Cardiac muscle cell (in vitro differentiated cells and primary cell): ENCODE measurements around the gene HCFC1. TPM values are rescaled to one million over a fixed set of nuclear protein-coding genes. Genes with fewer than 3 reads are reported as not detected.

Experiments
- DNase-seq, 2 donors: peaks; one replicate each; pipeline versions ENCODE4 v3.0.0 to v3.0.0-alpha.2; 2010 to 2017; ENCODE audit warnings: low read depth in 1 of 2, low spot score in 1 of 2
- H3K27ac ChIP-seq: fragments of 200-600 bp; sonication (generic); 2 replicates; pipeline ENCODE4 v1.5.1; 2016
- H3K27me3 ChIP-seq: fragments of 200-600 bp; sonication (generic); 2 replicates; pipeline ENCODE4 v1.6.0; 2016; ENCODE audit warnings: control low read depth
- H3K36me3 ChIP-seq: fragments of 200-600 bp; sonication (generic); 2 replicates; pipeline ENCODE4 v1.5.1; 2016; ENCODE audit warnings: control low read depth
- H3K4me1 ChIP-seq: fragments of 200-600 bp; sonication (generic); 2 replicates; pipeline ENCODE4 v1.8.1; 2017; ENCODE audit warnings: low read depth, mild to moderate bottlenecking, mixed run types
- H3K4me3 ChIP-seq: fragments of 200-600 bp; sonication (generic); 2 replicates; pipeline ENCODE4 v1.5.1; 2016; ENCODE audit warnings: mild to moderate bottlenecking
- H3K9me3 ChIP-seq: fragments of 200-600 bp; sonication (generic); 2 replicates; pipeline ENCODE4 v1.5.1; 2017; ENCODE audit warnings: low read depth, mild to moderate bottlenecking, control low read depth
- polyA plus RNA-seq: library from polyadenylated mRNA; unstranded; fragments of >200 nt; fragmentation: Nextera tagmentation; extraction: Ambion mirVana; gene quantifications from 2 replicates; pipeline ENCODE4 v1.2.1, GENCODE V29; 2016
- total RNA-seq: library from RNA; depleted of rRNA; stranded (reverse); fragments of >200 nt; gene quantifications from 2 replicates; pipeline ENCODE4 v1.2.3, GENCODE V29; 2016
- TF ChIP-seq, protein P1 (sequence below): IDR thresholded peaks from 2 replicates; pipeline ENCODE4 v1.5.1; 2012; ENCODE audit warnings: low read depth, mild to moderate bottlenecking, low read length

The HCFC1 gene
- total and polyA plus RNA-seq, 2 experiments from 2014 or later, result 21.5 to 85.6 TPM

DNA sequence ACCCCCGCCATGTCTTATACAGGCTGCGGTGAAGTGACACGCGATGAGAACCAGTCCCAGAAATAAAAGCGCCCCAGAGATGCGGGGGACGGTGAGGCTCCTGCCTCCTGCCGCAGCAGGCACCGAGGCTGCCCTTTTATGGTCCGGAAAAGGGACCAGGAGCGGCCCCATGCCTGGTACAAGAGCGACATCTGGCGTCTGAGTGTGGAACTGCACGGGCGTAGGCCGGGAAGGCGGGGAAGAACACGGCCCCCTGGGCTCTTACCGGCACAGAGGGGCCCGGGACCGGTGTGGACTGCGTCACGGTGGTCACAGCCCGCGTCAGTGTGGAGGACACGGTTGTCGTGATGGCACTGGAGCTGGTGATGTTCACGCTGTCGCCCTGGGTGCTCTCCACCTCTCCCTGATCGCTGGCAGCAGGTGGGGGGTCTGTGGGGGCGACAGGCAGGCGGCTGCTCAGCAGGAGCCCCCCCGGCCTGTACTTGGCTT, 18.2 kb downstream of the HCFC1 start:
- Histone ChIP-seq H3K36me3 (peaks cover 3% of the 10 kb centered on the region), H3K9me3 (no peaks in the 10 kb centered on the region), H3K27me3 (no peaks in the 10 kb centered on the region)

DNA sequence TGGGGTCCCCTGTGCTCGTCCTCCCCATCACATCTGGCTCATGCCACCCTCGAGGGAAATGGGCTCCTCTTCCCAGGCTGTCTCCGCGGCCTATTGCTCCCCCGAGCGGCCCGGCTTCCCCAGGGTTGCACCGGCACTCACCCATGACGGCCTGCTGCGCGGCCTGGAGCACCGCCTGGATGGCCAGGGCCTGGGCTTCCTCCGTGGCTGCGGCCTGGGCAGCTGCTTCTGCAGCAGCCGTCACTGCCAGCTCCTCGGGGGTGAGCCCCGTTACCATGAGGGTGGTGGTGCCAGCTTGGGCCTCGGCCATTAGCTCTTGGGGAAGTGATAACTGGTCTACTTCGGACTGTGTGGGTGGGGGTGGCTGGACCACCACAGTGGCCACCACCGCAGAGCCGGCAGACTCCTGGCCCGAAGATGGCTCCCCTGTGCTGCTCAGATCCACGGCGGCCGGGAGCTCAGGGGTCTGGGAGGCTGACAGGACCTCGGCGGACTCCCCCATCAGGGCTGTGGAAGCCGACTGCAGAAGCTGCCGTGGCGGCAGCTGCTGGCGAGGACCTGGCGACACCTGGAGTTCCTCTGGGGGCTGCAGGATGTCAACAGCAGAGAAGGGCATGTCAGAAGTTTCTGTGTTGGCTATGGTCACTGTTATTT, 19.1 kb downstream of the HCFC1 start:
- TF ChIP-seq, protein P1, sequence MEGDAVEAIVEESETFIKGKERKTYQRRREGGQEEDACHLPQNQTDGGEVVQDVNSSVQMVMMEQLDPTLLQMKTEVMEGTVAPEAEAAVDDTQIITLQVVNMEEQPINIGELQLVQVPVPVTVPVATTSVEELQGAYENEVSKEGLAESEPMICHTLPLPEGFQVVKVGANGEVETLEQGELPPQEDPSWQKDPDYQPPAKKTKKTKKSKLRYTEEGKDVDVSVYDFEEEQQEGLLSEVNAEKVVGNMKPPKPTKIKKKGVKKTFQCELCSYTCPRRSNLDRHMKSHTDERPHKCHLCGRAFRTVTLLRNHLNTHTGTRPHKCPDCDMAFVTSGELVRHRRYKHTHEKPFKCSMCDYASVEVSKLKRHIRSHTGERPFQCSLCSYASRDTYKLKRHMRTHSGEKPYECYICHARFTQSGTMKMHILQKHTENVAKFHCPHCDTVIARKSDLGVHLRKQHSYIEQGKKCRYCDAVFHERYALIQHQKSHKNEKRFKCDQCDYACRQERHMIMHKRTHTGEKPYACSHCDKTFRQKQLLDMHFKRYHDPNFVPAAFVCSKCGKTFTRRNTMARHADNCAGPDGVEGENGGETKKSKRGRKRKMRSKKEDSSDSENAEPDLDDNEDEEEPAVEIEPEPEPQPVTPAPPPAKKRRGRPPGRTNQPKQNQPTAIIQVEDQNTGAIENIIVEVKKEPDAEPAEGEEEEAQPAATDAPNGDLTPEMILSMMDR, result no peak
- peaks cover 3% of the 10 kb centered on the region for H3K36me3 ChIP-seq
- no peaks in the 10 kb centered on the region for H3K4me1 ChIP-seq
- no peaks in the 10 kb centered on the region for H3K9me3 ChIP-seq
- H3K4me3 ChIP-seq, result no peak overlapping the region
- peak overlapping the region; percentile 78 for H3K27ac ChIP-seq
- DNase-seq, result no peak
- H3K27me3 ChIP-seq, result no peaks in the 10 kb centered on the region

More for the DNA sequence above, 18.2 kb downstream of the HCFC1 start:
- TF ChIP-seq, protein P1, result peak; percentile 81
- peak; percentile 65 to 69 for DNase-seq
- Histone ChIP-seq H3K4me1 (no peaks in the 10 kb centered on the region), H3K27ac (peak overlapping the region; percentile 78), H3K4me3 (no peak overlapping the region)

DNA sequence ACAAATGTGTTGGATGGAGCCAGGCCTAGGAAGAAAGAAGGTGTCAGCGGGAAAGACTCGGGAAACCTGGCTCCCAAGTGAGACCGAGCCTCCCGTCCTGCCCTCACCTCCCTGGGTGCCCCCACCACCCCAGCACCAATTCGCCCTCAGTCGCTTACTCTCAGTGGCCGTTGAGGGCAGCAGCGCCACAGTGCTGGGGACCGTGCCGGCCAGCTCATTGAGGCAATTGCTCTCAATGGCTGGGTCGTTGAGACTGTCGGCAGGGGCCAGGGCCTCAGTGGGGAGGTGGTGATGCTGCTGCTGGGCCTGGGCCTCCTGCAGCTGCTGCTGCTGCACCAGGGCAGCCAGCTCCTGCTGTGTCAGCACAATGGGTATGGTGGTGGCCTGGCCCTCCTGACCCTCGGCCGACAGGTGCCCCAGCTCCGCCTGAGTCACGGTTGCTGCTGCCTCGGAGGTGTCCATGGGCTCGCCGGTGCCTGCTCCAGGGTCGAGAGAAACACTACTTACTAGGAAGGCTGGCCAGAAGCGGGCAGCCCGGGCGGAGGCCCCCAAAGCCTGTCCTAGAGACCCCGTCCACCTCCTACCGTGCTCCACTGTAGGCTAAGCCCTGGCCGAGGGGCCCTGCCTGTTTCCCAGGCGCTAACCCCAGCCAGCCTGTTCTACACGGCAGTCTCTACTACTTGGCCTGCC, 19.8 kb downstream of the HCFC1 start:
- DNase-seq, result no peak
- Histone ChIP-seq H3K27ac (no peak overlapping the region), H3K4me3 (no peak overlapping the region), H3K36me3 (peaks cover 3% of the 10 kb centered on the region), H3K9me3 (no peaks in the 10 kb centered on the region), H3K4me1 (no peaks in the 10 kb centered on the region), H3K27me3 (no peaks in the 10 kb centered on the region)
- TF ChIP-seq, protein P1, result no peak

DNA sequence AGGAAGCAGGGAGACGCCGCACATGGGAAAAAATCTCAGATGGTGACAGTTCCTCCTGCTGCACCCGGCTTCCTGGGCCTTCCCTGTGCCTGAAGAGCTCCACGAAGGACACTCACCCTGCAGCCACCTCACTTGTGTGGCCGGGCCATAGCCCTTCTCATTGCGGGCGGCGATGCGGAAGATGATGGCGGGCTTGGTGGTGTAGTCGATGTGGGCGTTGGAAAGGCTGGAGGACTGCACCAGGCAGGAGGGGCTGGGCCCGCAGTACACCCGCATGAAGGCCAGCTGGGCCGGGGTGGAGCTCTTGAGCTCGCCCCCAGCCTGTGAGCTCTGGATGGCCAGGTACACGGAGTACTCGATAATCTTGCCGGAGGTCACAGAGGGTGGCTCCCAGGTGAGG, 21.5 kb downstream of the HCFC1 start:
- DNase-seq, result no peak
- H3K27ac ChIP-seq, result no peak overlapping the region
- no peaks in the 10 kb centered on the region for H3K9me3 ChIP-seq
- no peaks in the 10 kb centered on the region for H3K27me3 ChIP-seq
- H3K4me3 ChIP-seq, result no peak overlapping the region
- TF ChIP-seq, protein P1, result no peak
- H3K36me3 ChIP-seq, result peaks cover 3% of the 10 kb centered on the region
- H3K4me1 ChIP-seq, result no peaks in the 10 kb centered on the region

DNA sequence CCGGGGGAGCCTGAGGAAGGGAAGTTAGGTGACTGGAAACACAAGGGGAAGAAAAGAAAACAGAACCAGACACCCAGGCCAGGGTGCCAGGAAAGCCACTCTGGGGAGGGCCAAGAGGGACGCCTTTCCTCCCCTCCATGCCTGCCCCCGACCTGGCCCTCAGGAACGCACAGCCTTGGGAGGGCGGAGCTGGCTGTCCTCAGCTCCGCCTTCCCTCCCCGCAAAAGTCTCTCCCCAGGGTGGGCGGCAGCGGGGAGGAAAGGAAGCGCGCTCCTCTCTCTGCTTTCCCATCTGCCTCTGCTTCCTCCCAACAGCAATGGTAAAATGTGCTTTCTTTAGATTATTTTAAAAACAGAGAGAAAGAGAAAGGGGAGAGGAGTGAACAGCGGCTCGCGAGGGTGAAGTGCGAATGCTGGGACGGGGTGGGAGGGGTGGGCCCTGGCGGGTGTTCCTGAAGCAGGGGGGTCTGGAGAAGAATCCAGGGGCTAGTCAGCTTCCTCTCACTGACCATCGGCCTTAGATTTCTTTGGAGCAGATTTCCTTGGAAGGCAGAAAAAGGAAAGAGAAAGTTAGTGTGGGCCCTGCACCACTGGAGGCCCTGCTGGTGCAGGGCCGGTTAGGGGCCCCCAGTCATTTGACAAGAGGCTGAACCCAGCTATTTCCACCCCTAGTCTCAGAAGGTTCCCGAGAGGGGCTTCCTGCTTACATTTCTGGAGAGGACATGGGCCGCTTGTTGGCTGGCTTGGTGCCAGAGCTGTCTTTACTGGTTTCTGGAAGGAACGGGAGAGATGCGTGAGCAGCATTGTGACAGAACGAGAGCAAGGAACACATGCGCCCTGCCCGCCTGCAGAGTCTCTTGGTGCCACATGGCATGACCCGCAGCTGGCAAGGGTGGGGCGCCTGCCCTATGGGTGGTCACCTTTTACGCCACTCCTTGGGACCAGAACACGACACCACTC, 22.5 kb downstream of the HCFC1 start:
- H3K36me3 ChIP-seq, result peaks cover 3% of the 10 kb centered on the region
- H3K27ac ChIP-seq, result no peak overlapping the region
- H3K4me1 ChIP-seq, result no peaks in the 10 kb centered on the region
- TF ChIP-seq, protein P1, result no peak
- no peaks in the 10 kb centered on the region for H3K27me3 ChIP-seq
- H3K9me3 ChIP-seq, result no peaks in the 10 kb centered on the region
- no peak for DNase-seq
- H3K4me3 ChIP-seq, result no peak overlapping the region
